IMR-90 (cell line): ENCODE data around the gene ICAM2. TPM values are rescaled to one million over a fixed set of nuclear protein-coding genes. Genes with fewer than 3 reads are reported as not detected.

Experiments
- ATAC-seq: fragments of 200-7000 bp; cut with Tn5 transposase; 2 replicates; pipeline ENCODE4 v1.9.1; 2020; ENCODE audit warnings: low read depth, mild to moderate bottlenecking, moderate library complexity
- BruUV-seq: library from RNA; stranded (reverse); fragments of 400-500 nt; replicated peaks from 2 replicates; lab custom pipeline; 2021; lab: Mats Ljungman, UMichigan
- CTCF ChIA-PET: fragments of 300-600 bp; formaldehyde crosslinking; extraction: SDS; loops from one replicate; lab custom pipeline; 2021; ENCODE audit warnings: antibody characterized with exemption; lab: Yijun Ruan, JAX
- POLR2A ChIA-PET: fragments of 300-600 bp; sonication (Branson Sonifier 250); formaldehyde crosslinking; loops from one replicate; lab custom pipeline; 2022; ENCODE audit warnings: antibody characterized with exemption; ENCODE audit not compliant: unreplicated experiment; lab: Charles Lee
- DNase-seq: peaks from one replicate; pipeline ENCODE4 v3.0.0; 2013
- H2AFZ ChIP-seq: replicated peaks from 2 replicates; pipeline ENCODE3; 2013; ENCODE audit warnings: low read length, mild to moderate bottlenecking; ENCODE audit not compliant: poor library complexity
- H2AK5ac ChIP-seq: 2 replicates; pipeline ENCODE4 v1.6.1; 2013; ENCODE audit warnings: low read depth, low read length, inconsistent platforms
- H2AK9ac ChIP-seq: replicated peaks from 2 replicates; pipeline ENCODE3; 2013; ENCODE audit warnings: mild to moderate bottlenecking, low read depth, low read length, moderate library complexity; ENCODE audit not compliant: poor library complexity
- H2BK120ac ChIP-seq: 2 replicates; pipeline ENCODE4 v1.6.1; 2013; ENCODE audit warnings: low read depth, low read length, inconsistent platforms
- H2BK15ac ChIP-seq: 3 replicates; pipeline ENCODE4 v1.6.1; 2013; ENCODE audit warnings: low read depth, low read length, inconsistent platforms
- H2BK20ac ChIP-seq: 2 replicates; pipeline ENCODE4 v1.6.1; 2013; ENCODE audit warnings: low read depth, mild to moderate bottlenecking, inconsistent platforms, low read length, moderate library complexity
- H2BK5ac ChIP-seq: 2 replicates; pipeline ENCODE4 v1.6.1; 2013; ENCODE audit warnings: mild to moderate bottlenecking, low read depth, low read length, inconsistent platforms; ENCODE audit not compliant: poor library complexity, severe bottlenecking
- H3K14ac ChIP-seq: replicated peaks from 2 replicates; pipeline ENCODE4 v1.6.1; 2013; ENCODE audit warnings: low read depth, low read length, inconsistent platforms
- H3K18ac ChIP-seq: 2 replicates; pipeline ENCODE4 v1.6.1; 2013; ENCODE audit warnings: low read depth, low read length, control low read depth
- H3K23ac ChIP-seq: 2 replicates; pipeline ENCODE4 v1.6.1; 2013; ENCODE audit warnings: low read depth, low read length, inconsistent platforms
- H3K27ac ChIP-seq: 2 replicates; pipeline ENCODE4 v1.5.1; 2013; ENCODE audit warnings: mild to moderate bottlenecking, control low read depth, low read length; ENCODE audit not compliant: insufficient read depth
- H3K27me3 ChIP-seq: 2 replicates; pipeline ENCODE4 v1.6.1; 2013; ENCODE audit warnings: low read length; ENCODE audit not compliant: control insufficient read depth, insufficient read depth
- H3K36me3 ChIP-seq: 2 replicates; pipeline ENCODE4 v1.6.1; 2013; ENCODE audit warnings: low read length, mixed read lengths; ENCODE audit not compliant: control insufficient read depth, insufficient read depth
- H3K4ac ChIP-seq: 2 replicates; pipeline ENCODE4 v1.6.1; 2013; ENCODE audit warnings: low read depth, low read length, inconsistent platforms
- H3K4me1 ChIP-seq: 2 replicates; pipeline ENCODE4 v1.6.1; 2013; ENCODE audit warnings: low read length, mixed read lengths; ENCODE audit not compliant: control insufficient read depth, insufficient read depth
- H3K4me2 ChIP-seq: 2 replicates; pipeline ENCODE4 v1.6.1; 2013; ENCODE audit warnings: low read depth, mild to moderate bottlenecking, control low read depth, low read length, moderate library complexity
- H3K4me3 ChIP-seq: 2 replicates; pipeline ENCODE4 v1.5.1; 2013; ENCODE audit warnings: low read depth, mild to moderate bottlenecking, control low read depth, low read length, moderate library complexity; ENCODE audit not compliant: insufficient read depth
- H3K56ac ChIP-seq: 2 replicates; pipeline ENCODE4 v1.6.1; 2013; ENCODE audit warnings: low read length, inconsistent platforms; ENCODE audit not compliant: insufficient read depth; ENCODE audit errors: extremely low read depth
- H3K79me1 ChIP-seq, 2 experiments: 2 replicates each; pipeline ENCODE4 v1.6.1; 2013; ENCODE audit warnings: low read length in 2 of 2, inconsistent platforms in 1 of 2, low read depth in 1 of 2
- H3K9ac ChIP-seq: 2 replicates; pipeline ENCODE4 v1.6.1; 2013; ENCODE audit warnings: low read depth, low read length, control low read depth
- H3K9me1 ChIP-seq: 2 replicates; pipeline ENCODE4 v1.6.1; 2013; ENCODE audit warnings: low read length, inconsistent platforms; ENCODE audit not compliant: insufficient read depth
- H3K9me3 ChIP-seq: 2 replicates; pipeline ENCODE4 v1.6.1; 2013; ENCODE audit warnings: low read length; ENCODE audit not compliant: control insufficient read depth, insufficient read depth
- H4K20me1 ChIP-seq: 2 replicates; pipeline ENCODE4 v1.6.1; 2013; ENCODE audit warnings: low read length, inconsistent platforms; ENCODE audit not compliant: insufficient read depth
- H4K5ac ChIP-seq: 2 replicates; pipeline ENCODE4 v1.6.1; 2013; ENCODE audit warnings: mild to moderate bottlenecking, low read depth, low read length, control low read depth
- H4K8ac ChIP-seq, 2 experiments: 2 replicates each; pipeline ENCODE4 v1.6.1; 2013; ENCODE audit warnings: low read depth in 2 of 2, low read length in 2 of 2, control low read depth in 1 of 2, inconsistent platforms in 1 of 2
- H4K91ac ChIP-seq: 2 replicates; pipeline ENCODE4 v1.6.1; 2013; ENCODE audit warnings: low read depth, low read length, inconsistent platforms; ENCODE audit not compliant: insufficient read depth
- BHLHE40 ChIP-seq: fragments of 150-350 bp; IDR thresholded peaks from 2 replicates; pipeline ENCODE4 v1.6.1; 2016; ENCODE audit warnings: mild to moderate bottlenecking, low read depth, low read length
- CEBPB ChIP-seq: IDR thresholded peaks from 2 replicates; pipeline ENCODE4 v1.6.1; 2012; ENCODE audit warnings: low read depth, low read length, improper control_type of control experiment
- CHD1 ChIP-seq: IDR thresholded peaks from 2 replicates; pipeline ENCODE4 v1.6.1; 2012; ENCODE audit warnings: low read depth, low read length, improper control_type of control experiment
- FOS ChIP-seq: fragments of 150-350 bp; IDR thresholded peaks from 2 replicates; pipeline ENCODE4 v1.6.1; 2016; ENCODE audit warnings: low read depth, low read length
- MAFK ChIP-seq: IDR thresholded peaks from 2 replicates; pipeline ENCODE4 v1.6.1; 2012; ENCODE audit warnings: low read depth, low read length, improper control_type of control experiment
- MAZ ChIP-seq: IDR thresholded peaks from 2 replicates; pipeline ENCODE4 v1.6.1; 2012; ENCODE audit warnings: low read depth, mild to moderate bottlenecking, low read length, improper control_type of control experiment, moderate library complexity, borderline replicate concordance
- MXI1 ChIP-seq: IDR thresholded peaks from 2 replicates; pipeline ENCODE4 v1.6.1; 2012; ENCODE audit warnings: low read depth, mild to moderate bottlenecking, low read length, moderate library complexity, borderline replicate concordance
- NFE2L2 ChIP-seq: fragments of 150-350 bp; IDR thresholded peaks from 2 replicates; pipeline ENCODE4 v1.6.1; 2016; ENCODE audit warnings: low read depth, mild to moderate bottlenecking, low read length
- POLR2A ChIP-seq: IDR thresholded peaks from 2 replicates; pipeline ENCODE4 v1.6.1; 2012; ENCODE audit warnings: mild to moderate bottlenecking, low read depth, low read length
- RAD21 ChIP-seq: IDR thresholded peaks from 2 replicates; pipeline ENCODE4 v1.6.1; 2012; ENCODE audit warnings: low read length, improper control_type of control experiment
- RCOR1 ChIP-seq: IDR thresholded peaks from 2 replicates; pipeline ENCODE4 v1.6.1; 2012; ENCODE audit warnings: mild to moderate bottlenecking, low read length, improper control_type of control experiment; ENCODE audit not compliant: insufficient replicate concordance
- RFX5 ChIP-seq: IDR thresholded peaks from 2 replicates; pipeline ENCODE4 v1.8.0; 2012; ENCODE audit warnings: low read depth, mild to moderate bottlenecking, low read length, moderate library complexity
- SMC3 ChIP-seq: fragments of 150-350 bp; IDR thresholded peaks from 2 replicates; pipeline ENCODE4 v1.6.1; 2016; ENCODE audit warnings: low read depth, mild to moderate bottlenecking, antibody characterized with exemption, low read length, moderate library complexity
- USF2 ChIP-seq: fragments of 150-350 bp; IDR thresholded peaks from 2 replicates; pipeline ENCODE4 v1.6.1; 2017; ENCODE audit warnings: mild to moderate bottlenecking, antibody characterized with exemption, low read length, low read depth
- WGBS, 2 experiments: methylation state at CpG; one replicate each; pipeline versions ENCODE4 v1.1.5 to v1.1.7; 2013; ENCODE audit warnings: missing lambda C conversion rate in 2 of 2; ENCODE audit not compliant: insufficient read length in 1 of 2; ENCODE audit errors: extremely low coverage in 2 of 2; 5-methylcytosine and 5-hydroxymethylcytosine counted together
- dilution Hi-C: fragments of 300-500 bp; cut with HindIII; formaldehyde crosslinking; loops from one replicate; pipeline ENCODE4 v1.14.3; 2018; ENCODE audit warnings: low sequenced_read_pairs; ENCODE audit not compliant: unreplicated experiment
- in situ Hi-C: fragments of 300-500 bp; cut with MboI; formaldehyde crosslinking; loops from 3 replicates; pipeline ENCODE4 v1.14.3; 2019; ENCODE audit warnings: low sequenced_read_pairs, inconsistent platforms, mixed read lengths
- intact Hi-C: fragments of 100-400 bp; cut with micrococcal nuclease; formaldehyde crosslinking; loops from 2 replicates; pipeline ENCODE4 v1.10.0; 2022
- polyA plus RNA-seq, 3 experiments: library from polyadenylated mRNA; depleted of rRNA; stranded (reverse); fragments of >200 nt; gene quantifications; 2 replicates each; pipeline ENCODE4 v1.2.3, GENCODE V29; 2012; ENCODE audit warnings: low replicate concordance in 1 of 3
- total RNA-seq: library from RNA; depleted of rRNA; stranded (reverse); fragments of >200 nt; gene quantifications from 2 replicates; pipeline ENCODE4 v1.2.3, GENCODE V29; 2012
- TF ChIP-seq, protein P1 (sequence below): conservative IDR thresholded peaks from 2 replicates; pipeline ENCODE4 v1.5.1; 2012; ENCODE audit warnings: mild to moderate bottlenecking, low read depth, low read length, improper control_type of control experiment
- TF ChIP-seq, protein P2 (sequence below): fragments of 150-350 bp; IDR thresholded peaks from 2 replicates; pipeline ENCODE4 v1.6.1; 2016; ENCODE audit warnings: low read depth, mild to moderate bottlenecking, low read length, moderate library complexity, borderline replicate concordance

The ICAM2 gene
- total and polyA plus RNA-seq, 2 of the 4 experiments (the other 2 are of a cell fraction): 0.12 TPM; not detected in 1

DNA sequence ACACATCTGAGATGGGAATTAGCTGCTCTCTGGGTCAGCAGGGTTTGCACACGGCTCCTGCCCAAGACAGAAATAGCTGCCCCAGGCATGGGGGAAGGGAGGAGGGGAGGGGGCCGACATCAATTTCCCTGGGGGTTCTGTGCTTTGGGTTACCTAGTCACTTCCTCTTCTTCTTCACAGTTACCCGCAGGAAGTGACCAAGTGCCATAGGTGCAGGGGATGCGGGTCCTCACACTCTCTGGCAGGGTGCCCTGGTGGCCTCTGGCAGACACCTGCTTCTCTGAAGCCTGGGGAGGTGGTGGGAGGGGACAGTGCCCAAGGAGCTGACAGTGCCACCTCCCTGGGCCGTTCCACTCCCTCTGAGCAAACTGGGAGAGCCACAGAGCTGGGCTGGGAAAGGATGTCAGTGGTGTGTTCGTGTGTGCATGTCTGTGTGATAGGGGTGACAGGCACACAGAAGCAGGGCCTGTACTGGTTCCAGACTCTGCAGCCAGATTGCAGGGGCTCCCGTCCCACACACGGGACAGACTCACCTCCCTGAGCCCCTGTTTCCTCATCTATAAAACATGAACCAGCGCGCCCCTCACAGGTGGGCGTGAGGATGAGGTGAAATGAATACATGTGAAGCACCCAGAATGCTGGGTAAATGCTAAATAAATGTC lies 65.9 kb downstream of the ICAM2 start:
- in situ Hi-C loops: no loop called here
- Histone ChIP-seq H2AK5ac (no peak overlapping the region), H3K9ac (no peak overlapping the region), H3K9me1 (peaks cover 4% of the 10 kb centered on the region), H3K14ac (no peak overlapping the region), H4K91ac (no peak overlapping the region), H4K5ac (no peak overlapping the region), H3K9me3 (no peaks in the 10 kb centered on the region), H3K79me1 (no peaks in the 10 kb centered on the region), H3K27ac (no peak overlapping the region), H2BK15ac (no peak overlapping the region), H3K4me2 (no peak overlapping the region), H4K8ac (no peak overlapping the region), H3K4ac (no peak overlapping the region), H3K23ac (no peak overlapping the region), H3K4me1 (0 out of 2 replicates have a peak, but pooled peaks cover 2% of the 10 kb centered on the region), H3K56ac (no peak overlapping the region), H2BK5ac (no peak overlapping the region), H4K20me1 (no peaks in the 10 kb centered on the region; the same call in 1 of the 2 replicates), H3K27me3 (peaks cover 25% of the 10 kb centered on the region), H2BK120ac (no peak overlapping the region), H3K36me3 (no peaks in the 10 kb centered on the region), H2AK9ac (no peak overlapping the region), H3K18ac (no peak overlapping the region), H2AFZ (no peak overlapping the region), H2BK20ac (no peak overlapping the region), H3K4me3 (no peak overlapping the region)
- BruUV-seq: no TSS peak
- 60% methylated on average over 1 of the region's 11 CpGs; no CpG with 5 or more reads in 1 of the 2 experiments for WGBS, 2 experiments
- ChIA-PET CTCF (interaction anchor here (1.1 kb wide), 1 partner anchor 9 kb away, joined by 3 read pairs; no protein-coding TSS in a partner anchor), POLR2A (no interaction called here)
- no peak for TF ChIP-seq MAFK
- no peak for TF ChIP-seq MAZ
- TF ChIP-seq, protein P1, sequence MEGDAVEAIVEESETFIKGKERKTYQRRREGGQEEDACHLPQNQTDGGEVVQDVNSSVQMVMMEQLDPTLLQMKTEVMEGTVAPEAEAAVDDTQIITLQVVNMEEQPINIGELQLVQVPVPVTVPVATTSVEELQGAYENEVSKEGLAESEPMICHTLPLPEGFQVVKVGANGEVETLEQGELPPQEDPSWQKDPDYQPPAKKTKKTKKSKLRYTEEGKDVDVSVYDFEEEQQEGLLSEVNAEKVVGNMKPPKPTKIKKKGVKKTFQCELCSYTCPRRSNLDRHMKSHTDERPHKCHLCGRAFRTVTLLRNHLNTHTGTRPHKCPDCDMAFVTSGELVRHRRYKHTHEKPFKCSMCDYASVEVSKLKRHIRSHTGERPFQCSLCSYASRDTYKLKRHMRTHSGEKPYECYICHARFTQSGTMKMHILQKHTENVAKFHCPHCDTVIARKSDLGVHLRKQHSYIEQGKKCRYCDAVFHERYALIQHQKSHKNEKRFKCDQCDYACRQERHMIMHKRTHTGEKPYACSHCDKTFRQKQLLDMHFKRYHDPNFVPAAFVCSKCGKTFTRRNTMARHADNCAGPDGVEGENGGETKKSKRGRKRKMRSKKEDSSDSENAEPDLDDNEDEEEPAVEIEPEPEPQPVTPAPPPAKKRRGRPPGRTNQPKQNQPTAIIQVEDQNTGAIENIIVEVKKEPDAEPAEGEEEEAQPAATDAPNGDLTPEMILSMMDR: no peak
- TF ChIP-seq SMC3: no peak
- no peak for TF ChIP-seq RFX5
- TF ChIP-seq MXI1: no peak
- no peak for TF ChIP-seq CEBPB
- no peak for TF ChIP-seq NFE2L2
- no peak for TF ChIP-seq FOS
- no peak for TF ChIP-seq POLR2A
- TF ChIP-seq BHLHE40: no peak
- no peak for TF ChIP-seq RCOR1
- no peak for TF ChIP-seq CHD1
- no peak for TF ChIP-seq USF2
- TF ChIP-seq RAD21: no peak
- TF ChIP-seq, protein P2, sequence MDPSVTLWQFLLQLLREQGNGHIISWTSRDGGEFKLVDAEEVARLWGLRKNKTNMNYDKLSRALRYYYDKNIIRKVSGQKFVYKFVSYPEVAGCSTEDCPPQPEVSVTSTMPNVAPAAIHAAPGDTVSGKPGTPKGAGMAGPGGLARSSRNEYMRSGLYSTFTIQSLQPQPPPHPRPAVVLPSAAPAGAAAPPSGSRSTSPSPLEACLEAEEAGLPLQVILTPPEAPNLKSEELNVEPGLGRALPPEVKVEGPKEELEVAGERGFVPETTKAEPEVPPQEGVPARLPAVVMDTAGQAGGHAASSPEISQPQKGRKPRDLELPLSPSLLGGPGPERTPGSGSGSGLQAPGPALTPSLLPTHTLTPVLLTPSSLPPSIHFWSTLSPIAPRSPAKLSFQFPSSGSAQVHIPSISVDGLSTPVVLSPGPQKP: no peak
- dilution Hi-C loops: no loop called here
- ATAC-seq (no peak), DNase-seq (no peak)
- intact Hi-C loops: no loop called here
